RWPE1 (cell line): ENCODE data around the gene SASS6.
A peak's percentile ranks its signal among the peaks of the same experiment; 100 is the strongest.
"Not testable (repeated sequence)": the region's sequence is repeated elsewhere in the genome, so short reads cannot be mapped to it uniquely, and the experiment has no call there.

Source experiments
- CTCF ChIA-PET: fragments of 350-600 bp; sonication (Branson Sonifier 250); formaldehyde crosslinking; extraction: SDS; loops from one replicate; lab custom pipeline; 2021; lab: Yijun Ruan, JAX
- POLR2A ChIA-PET: fragments of 400-600 bp; formaldehyde crosslinking; extraction: SDS; loops from one replicate; lab custom pipeline; 2020; ENCODE audit warnings: antibody characterized with exemption; ENCODE audit not compliant: low non-redundant PET; lab: Yijun Ruan, JAX
- DNase-seq: peaks from one replicate; pipeline ENCODE4 v3.0.0; 2012; ENCODE audit warnings: low spot score
- H3K27ac ChIP-seq: fragments of 450-650 bp; 2 replicates; pipeline ENCODE4 v1.5.1; 2017
- TF ChIP-seq, protein P1 (sequence below): fragments of 450-650 bp; conservative IDR thresholded peaks from 2 replicates; pipeline ENCODE4 v1.5.1; 2017; ENCODE audit warnings: low read depth, mild to moderate bottlenecking

SASS6 gene

GRCh38 chr1:100050139-100050538, 82.6 kb downstream of the SASS6 start:
- POLR2A ChIA-PET, result no interaction called here
- CTCF ChIA-PET, result no interaction called here
- DNase-seq, result no peak
- H3K27ac ChIP-seq, result no peak overlapping the region
- TF ChIP-seq, protein P1, sequence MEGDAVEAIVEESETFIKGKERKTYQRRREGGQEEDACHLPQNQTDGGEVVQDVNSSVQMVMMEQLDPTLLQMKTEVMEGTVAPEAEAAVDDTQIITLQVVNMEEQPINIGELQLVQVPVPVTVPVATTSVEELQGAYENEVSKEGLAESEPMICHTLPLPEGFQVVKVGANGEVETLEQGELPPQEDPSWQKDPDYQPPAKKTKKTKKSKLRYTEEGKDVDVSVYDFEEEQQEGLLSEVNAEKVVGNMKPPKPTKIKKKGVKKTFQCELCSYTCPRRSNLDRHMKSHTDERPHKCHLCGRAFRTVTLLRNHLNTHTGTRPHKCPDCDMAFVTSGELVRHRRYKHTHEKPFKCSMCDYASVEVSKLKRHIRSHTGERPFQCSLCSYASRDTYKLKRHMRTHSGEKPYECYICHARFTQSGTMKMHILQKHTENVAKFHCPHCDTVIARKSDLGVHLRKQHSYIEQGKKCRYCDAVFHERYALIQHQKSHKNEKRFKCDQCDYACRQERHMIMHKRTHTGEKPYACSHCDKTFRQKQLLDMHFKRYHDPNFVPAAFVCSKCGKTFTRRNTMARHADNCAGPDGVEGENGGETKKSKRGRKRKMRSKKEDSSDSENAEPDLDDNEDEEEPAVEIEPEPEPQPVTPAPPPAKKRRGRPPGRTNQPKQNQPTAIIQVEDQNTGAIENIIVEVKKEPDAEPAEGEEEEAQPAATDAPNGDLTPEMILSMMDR, result no peak

GRCh38 chr1:100047235-100047708, 85.5 kb downstream of the SASS6 start:
- ChIA-PET CTCF (interaction anchor here (1.1 kb wide), 1 partner anchor 40 kb away, joined by 3 read pairs; no protein-coding TSS in a partner anchor), POLR2A (interaction anchor here (0.6 kb wide), 1 partner anchor 219 kb away, joined by 3 read pairs; the partner anchor contains the start of gene RTCA)
- not testable (repeated sequence) for H3K27ac ChIP-seq, DNase-seq

GRCh38 chr1:100045206-100045605, 87.5 kb downstream of the SASS6 start:
- no peak for DNase-seq
- TF ChIP-seq, protein P1, result no peak
- H3K27ac ChIP-seq, result no peak overlapping the region
- CTCF ChIA-PET, result no interaction called here
- POLR2A ChIA-PET, result no interaction called here

DNA sequence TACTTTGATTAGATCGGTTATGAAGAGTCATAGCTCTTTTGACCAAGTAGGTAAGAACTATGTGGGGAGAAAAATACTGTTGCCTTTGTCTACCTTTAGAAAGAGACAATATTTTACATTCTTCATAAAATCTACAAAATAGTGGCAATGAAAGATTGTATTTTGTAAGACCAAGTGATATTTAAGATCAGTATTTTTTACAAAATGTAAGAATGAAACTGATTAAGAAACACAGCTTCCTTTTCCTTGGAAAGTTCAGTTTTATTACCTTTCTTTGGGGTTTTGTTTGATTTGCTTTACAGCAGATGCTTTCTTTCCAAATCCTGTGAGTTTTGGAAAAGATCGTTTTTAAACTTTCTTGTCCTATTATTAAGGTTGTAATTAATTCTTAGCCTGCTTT, 93.1 kb downstream of the SASS6 start:
- CTCF ChIA-PET, result interaction anchor here (0.5 to 0.6 kb wide), 3 partner anchors 9 to 330 kb away, joined by 3 to 6 read pairs (median 3); no protein-coding TSS in a partner anchor
- TF ChIP-seq, protein P1, result no peak
- POLR2A ChIA-PET, result no interaction called here
- DNase-seq, result no peak
- H3K27ac ChIP-seq, result no peak overlapping the region

DNA sequence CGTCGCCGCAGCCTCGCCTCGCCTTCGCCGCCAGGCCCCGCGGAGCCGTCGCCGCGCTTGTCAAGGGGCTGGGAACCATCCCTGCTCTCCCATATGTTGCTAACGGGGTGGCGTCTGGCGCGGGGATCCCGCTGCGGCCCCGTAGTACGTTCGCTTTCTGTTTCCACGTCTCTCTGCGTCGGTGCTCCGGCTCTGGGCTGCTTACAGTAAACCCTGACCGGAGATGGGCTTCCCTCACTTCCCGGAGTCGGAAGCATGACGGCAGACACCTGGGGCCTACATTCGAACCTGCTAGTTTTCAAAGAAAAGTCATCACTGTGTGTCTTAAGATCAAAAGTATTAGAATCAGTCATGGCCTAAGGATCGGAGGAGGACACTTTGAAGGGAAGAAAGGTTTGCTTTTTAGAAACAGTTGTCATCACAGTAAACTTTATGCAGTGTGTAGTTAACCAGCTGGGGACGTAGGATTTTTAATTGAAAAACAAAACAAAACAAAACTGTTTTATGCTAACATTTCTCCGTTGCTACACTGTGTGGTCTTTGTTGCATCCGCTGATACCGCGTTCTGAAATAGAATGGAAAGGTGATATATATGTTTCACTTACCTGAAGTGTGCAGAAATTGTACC, 94.0 kb downstream of the SASS6 start:
- POLR2A ChIA-PET, result interaction anchor here (0.6 kb wide), 1 partner anchor 428 kb away, joined by 3 read pairs; no protein-coding TSS in a partner anchor
- H3K27ac ChIP-seq, result peak overlapping the region; percentile 91
- CTCF ChIA-PET, result interaction anchor here (0.6 kb wide), 1 partner anchor 142 kb away, joined by 3 read pairs; no protein-coding TSS in a partner anchor
- TF ChIP-seq, protein P1, result no peak
- DNase-seq, result peak; percentile 41

GRCh38 chr1:100037927-100038659, 94.6 kb downstream of the SASS6 start:
- H3K27ac ChIP-seq, result peak overlapping the region; percentile 91
- TF ChIP-seq, protein P1, result no peak
- DNase-seq, result peak; percentile 83
- CTCF ChIA-PET, result no interaction called here
- POLR2A ChIA-PET, result interaction anchor here (0.6 kb wide), 1 partner anchor 427 kb away, joined by 3 read pairs; no protein-coding TSS in a partner anchor

DNA sequence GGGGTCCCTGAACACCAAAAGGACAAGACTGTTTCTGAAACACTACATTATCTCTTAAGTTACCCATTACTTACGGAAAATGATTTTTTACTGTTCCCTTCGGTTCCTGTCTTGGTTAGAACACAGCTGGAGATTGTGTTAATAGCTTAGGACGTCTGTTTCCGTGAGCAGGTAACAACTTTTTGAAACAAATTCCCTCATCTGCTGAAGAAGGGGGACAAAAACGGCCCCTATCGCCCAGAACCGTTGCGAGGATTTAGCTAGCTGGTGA, 95.1 kb downstream of the SASS6 start:
- TF ChIP-seq, protein P1, result no peak
- ChIA-PET POLR2A (no interaction called here), CTCF (no interaction called here)
- peak overlapping the region; percentile 91 for H3K27ac ChIP-seq
- DNase-seq, result no peak
